Astrocyte (in vitro differentiated cells and primary cell): ENCODE results near the gene CYGB. TPM values are rescaled to one million over a fixed set of nuclear protein-coding genes. Genes with fewer than 3 reads are reported as not detected.

Experiments
- DNase-seq: peaks from one replicate; pipeline ENCODE4 v3.0.0-alpha.2; 2010; ENCODE audit warnings: low read depth
- FAIRE-seq: peaks from 2 replicates; lab custom pipeline; 2011; peaks lifted over from hg19 to GRCh38; lab: Jason Lieb, UNC
- H2AFZ ChIP-seq: 2 replicates; pipeline ENCODE4 v1.6.0; 2012; ENCODE audit warnings: low read depth, low read length, inconsistent platforms
- H3K27ac ChIP-seq: 2 replicates; pipeline ENCODE4 v1.5.1; 2011; ENCODE audit warnings: low read depth, low read length, inconsistent platforms
- H3K27me3 ChIP-seq: 2 replicates; pipeline ENCODE4 v1.6.0; 2011; ENCODE audit warnings: low read length, inconsistent platforms; ENCODE audit not compliant: insufficient read depth
- H3K36me3 ChIP-seq: 2 replicates; pipeline ENCODE4 v1.5.1; 2011; ENCODE audit warnings: low read length, inconsistent platforms; ENCODE audit not compliant: insufficient read depth
- H3K4me1 ChIP-seq: 2 replicates; pipeline ENCODE4 v1.5.1; 2011; ENCODE audit warnings: low read length, inconsistent platforms; ENCODE audit not compliant: insufficient read depth
- H3K4me2 ChIP-seq: 2 replicates; pipeline ENCODE4 v1.6.0; 2012; ENCODE audit warnings: low read length, inconsistent platforms
- H3K4me3 ChIP-seq: 2 replicates; pipeline ENCODE4 v1.5.1; 2011; ENCODE audit warnings: low read depth, mild to moderate bottlenecking, low read length, inconsistent platforms; ENCODE audit not compliant: insufficient read depth
- H3K79me2 ChIP-seq: 2 replicates; pipeline ENCODE4 v1.6.0; 2012; ENCODE audit warnings: mild to moderate bottlenecking, low read length, inconsistent platforms; ENCODE audit not compliant: insufficient read depth
- H3K9ac ChIP-seq: 2 replicates; pipeline ENCODE4 v1.6.0; 2012; ENCODE audit warnings: mild to moderate bottlenecking, low read length, inconsistent platforms
- H3K9me3 ChIP-seq: 2 replicates; pipeline ENCODE4 v1.5.1; 2012; ENCODE audit warnings: low read depth, mild to moderate bottlenecking, low read length, inconsistent platforms; ENCODE audit not compliant: insufficient read depth
- H4K20me1 ChIP-seq: 2 replicates; pipeline ENCODE4 v1.6.0; 2012; ENCODE audit warnings: low read length, inconsistent platforms; ENCODE audit not compliant: insufficient read depth
- H3K27ac Mint-ChIP-seq: one replicate; pipeline ENCODE4 v1.8.0; 2021; ENCODE audit warnings: mild to moderate bottlenecking, mixed read lengths; ENCODE audit not compliant: unreplicated experiment
- H3K27me3 Mint-ChIP-seq: one replicate; pipeline ENCODE4 v1.8.0; 2021; ENCODE audit warnings: low read depth, mixed read lengths; ENCODE audit not compliant: unreplicated experiment
- H3K36me3 Mint-ChIP-seq: one replicate; pipeline ENCODE4 v1.8.0; 2021; ENCODE audit warnings: low read depth, mixed read lengths; ENCODE audit not compliant: unreplicated experiment
- H3K4me1 Mint-ChIP-seq: one replicate; pipeline ENCODE4 v1.8.0; 2021; ENCODE audit warnings: low read depth, mixed read lengths; ENCODE audit not compliant: unreplicated experiment
- H3K4me3 Mint-ChIP-seq: one replicate; pipeline ENCODE4 v1.8.0; 2021; ENCODE audit warnings: mild to moderate bottlenecking, moderate library complexity, mixed read lengths; ENCODE audit not compliant: unreplicated experiment
- H3K9me3 Mint-ChIP-seq: one replicate; pipeline ENCODE4 v1.8.0; 2021; ENCODE audit warnings: mild to moderate bottlenecking, mixed read lengths; ENCODE audit not compliant: unreplicated experiment
- EZH2 ChIP-seq: IDR thresholded peaks from 2 replicates; pipeline ENCODE4 v1.6.1; 2012; ENCODE audit warnings: mild to moderate bottlenecking, low read length, inconsistent platforms; ENCODE audit not compliant: insufficient read depth
- total RNA-seq: library from RNA; stranded (reverse); gene quantifications from 2 replicates; pipeline ENCODE4 v1.2.1, GENCODE V29; 2021
- TF ChIP-seq, protein P1 (sequence below): IDR thresholded peaks from 2 replicates; pipeline ENCODE4 v1.5.1; 2011; ENCODE audit warnings: low read depth, mild to moderate bottlenecking, inconsistent platforms, low read length, moderate library complexity; ENCODE audit not compliant: insufficient read depth

The CYGB gene
- total RNA-seq, 1 donor from 2014 or later, result 29.2 TPM

GRCh38 chr17:76536511-76537287 lies 810 bp downstream of the CYGB start:
- Histone ChIP-seq H3K4me3 (no peak overlapping the region), H3K9ac (no peak overlapping the region), H3K27me3 (peaks cover 13% of the 10 kb centered on the region), H3K4me2 (peak overlapping the region; percentile 80), H2AFZ (peak overlapping the region; percentile 41), H3K27ac (no peak overlapping the region), H3K79me2 (no peaks in the 10 kb centered on the region), H3K9me3 (no peaks in the 10 kb centered on the region), H3K4me1 (peaks cover 17% of the 10 kb centered on the region), H3K36me3 (no peaks in the 10 kb centered on the region), H4K20me1 (peaks cover 6% of the 10 kb centered on the region)
- Mint-ChIP-seq H3K36me3 (peaks cover 3% of the 10 kb centered on the region), H3K27ac (no peak overlapping the region), H3K27me3 (peaks cover 7% of the 10 kb centered on the region), H3K9me3 (no peaks in the 10 kb centered on the region), H3K4me1 (peaks cover 23% of the 10 kb centered on the region), H3K4me3 (peak overlapping the region; percentile 77)
- no peak for DNase-seq
- no peak for TF ChIP-seq EZH2
- TF ChIP-seq, protein P1, sequence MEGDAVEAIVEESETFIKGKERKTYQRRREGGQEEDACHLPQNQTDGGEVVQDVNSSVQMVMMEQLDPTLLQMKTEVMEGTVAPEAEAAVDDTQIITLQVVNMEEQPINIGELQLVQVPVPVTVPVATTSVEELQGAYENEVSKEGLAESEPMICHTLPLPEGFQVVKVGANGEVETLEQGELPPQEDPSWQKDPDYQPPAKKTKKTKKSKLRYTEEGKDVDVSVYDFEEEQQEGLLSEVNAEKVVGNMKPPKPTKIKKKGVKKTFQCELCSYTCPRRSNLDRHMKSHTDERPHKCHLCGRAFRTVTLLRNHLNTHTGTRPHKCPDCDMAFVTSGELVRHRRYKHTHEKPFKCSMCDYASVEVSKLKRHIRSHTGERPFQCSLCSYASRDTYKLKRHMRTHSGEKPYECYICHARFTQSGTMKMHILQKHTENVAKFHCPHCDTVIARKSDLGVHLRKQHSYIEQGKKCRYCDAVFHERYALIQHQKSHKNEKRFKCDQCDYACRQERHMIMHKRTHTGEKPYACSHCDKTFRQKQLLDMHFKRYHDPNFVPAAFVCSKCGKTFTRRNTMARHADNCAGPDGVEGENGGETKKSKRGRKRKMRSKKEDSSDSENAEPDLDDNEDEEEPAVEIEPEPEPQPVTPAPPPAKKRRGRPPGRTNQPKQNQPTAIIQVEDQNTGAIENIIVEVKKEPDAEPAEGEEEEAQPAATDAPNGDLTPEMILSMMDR, result no peak
- FAIRE-seq, result no peak

- no peak overlapping the region for H3K4me3 ChIP-seq
- TF ChIP-seq, protein P1, result no peak
- TF ChIP-seq EZH2, result no peak
- DNase-seq, result no peak
- peaks cover 6% of the 10 kb centered on the region for H4K20me1 ChIP-seq
- peaks cover 14% of the 10 kb centered on the region for H3K4me1 ChIP-seq
- H3K27ac ChIP-seq, result no peak overlapping the region
- H3K27me3 Mint-ChIP-seq, result peaks cover 7% of the 10 kb centered on the region
- no peaks in the 10 kb centered on the region for H3K36me3 ChIP-seq
- no peak for FAIRE-seq
- H3K9me3 ChIP-seq, result no peaks in the 10 kb centered on the region
- H3K4me1 Mint-ChIP-seq, result peaks cover 19% of the 10 kb centered on the region
- H3K27ac Mint-ChIP-seq, result no peak overlapping the region
- H2AFZ ChIP-seq, result no peak overlapping the region
- peak overlapping the region; percentile 77 for H3K4me3 Mint-ChIP-seq
- H3K27me3 ChIP-seq, result peaks cover 13% of the 10 kb centered on the region
- H3K36me3 Mint-ChIP-seq, result peaks cover 3% of the 10 kb centered on the region
- no peak overlapping the region for H3K4me2 ChIP-seq
- H3K9ac ChIP-seq, result no peak overlapping the region
- H3K9me3 Mint-ChIP-seq, result no peaks in the 10 kb centered on the region
- no peaks in the 10 kb centered on the region for H3K79me2 ChIP-seq
Observed at GRCh38 chr17:76535788-76536510, 1.6 kb downstream of the CYGB start.
